G401 (cell line): ENCODE measurements around the gene UQCRC2. TPM values are rescaled to one million over a fixed set of nuclear protein-coding genes. Genes with fewer than 3 reads are reported as not detected.
"Not testable (repeated sequence)": the region's sequence is repeated elsewhere in the genome, so short reads cannot be mapped to it uniquely, and the experiment has no call there.

Source experiments
- DNase-seq: peaks from one replicate; pipeline ENCODE4 v3.0.0-alpha.2; 2015; ENCODE audit warnings: low spot score
- in situ Hi-C: cut with HindIII; loops from 2 replicates; pipeline ENCODE4 v1.10.0; 2016; ENCODE audit warnings: low sequenced_read_pairs, mixed read lengths
- total RNA-seq: library from RNA; depleted of rRNA; stranded (reverse); fragments of >200 nt; shearing (Covaris generic); gene quantifications from 2 replicates; pipeline ENCODE4 v1.2.3, GENCODE V29; 2014

UQCRC2 gene
- total RNA-seq, 1 experiment from 2014 or later, result 94.3 TPM

DNA sequence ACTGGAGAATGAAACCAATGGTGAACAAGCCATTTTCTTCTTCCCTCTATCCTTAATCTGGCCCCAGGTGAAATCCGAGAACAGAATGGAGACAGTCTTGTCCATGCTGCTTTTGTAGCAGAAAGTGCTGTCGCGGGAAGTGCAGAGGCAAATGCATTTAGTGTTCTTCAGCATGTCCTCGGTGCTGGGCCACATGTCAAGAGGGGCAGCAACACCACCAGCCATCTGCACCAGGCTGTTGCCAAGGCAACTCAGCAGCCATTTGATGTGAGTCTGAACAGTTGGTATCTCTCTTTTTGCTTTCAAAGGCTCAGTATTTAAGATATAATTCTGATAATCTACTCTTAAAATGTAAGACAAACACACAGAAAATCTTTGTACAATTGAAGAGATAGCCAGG, 18.7 kb downstream of the UQCRC2 start:
- DNase-seq, result no peak
- in situ Hi-C loops, result no loop called here

DNA sequence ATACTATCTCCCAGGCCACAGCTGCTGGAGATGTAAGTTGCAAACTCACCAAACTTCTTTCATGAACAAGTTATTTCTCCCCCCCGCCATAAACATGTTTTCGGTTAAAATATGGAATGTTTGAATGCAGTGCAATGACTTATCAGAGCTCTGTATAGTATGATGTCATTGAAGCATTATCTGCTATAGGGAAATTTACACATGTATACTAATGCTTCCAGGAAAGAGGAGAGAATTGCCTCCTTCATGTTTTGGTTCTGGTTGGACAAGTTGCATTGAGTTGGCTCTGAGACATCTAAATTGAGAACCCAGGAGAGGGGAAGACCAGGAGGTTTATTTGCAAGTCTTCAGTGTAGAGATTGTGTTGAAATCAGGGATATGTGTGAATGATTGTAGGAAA, 20.8 kb downstream of the UQCRC2 start:
- no peak for DNase-seq
- in situ Hi-C loops, result no loop called here

- in situ Hi-C loops, result no loop called here
- no peak for DNase-seq
Measured at GRCh38 chr16:21980032-21980431, 26.9 kb downstream of the UQCRC2 start.

- in situ Hi-C loops, result no loop called here
- no peak for DNase-seq
Measured at GRCh38 chr16:21982108-21982507, 28.9 kb downstream of the UQCRC2 start.

DNA sequence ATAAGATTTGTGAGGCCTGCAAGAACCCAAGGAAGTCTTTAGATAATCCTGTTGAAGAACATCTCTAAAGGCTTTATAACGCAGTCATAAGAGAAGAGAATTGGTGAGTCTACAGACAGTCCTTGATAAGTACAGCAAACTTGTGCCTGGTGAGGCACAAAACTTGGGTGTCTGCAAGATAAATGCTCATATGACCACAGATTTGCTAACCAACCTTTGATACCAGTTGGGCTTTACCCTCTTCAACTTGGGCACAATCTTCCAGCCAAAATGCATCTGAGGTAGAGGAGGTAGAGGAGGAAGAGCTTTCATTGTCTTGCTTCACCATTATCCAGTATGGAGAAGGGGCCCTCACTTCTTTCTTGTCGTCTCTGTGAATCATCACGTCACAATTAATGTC, 30.9 kb downstream of the UQCRC2 start:
- no peak for DNase-seq
- in situ Hi-C loops, result no loop called here

DNA sequence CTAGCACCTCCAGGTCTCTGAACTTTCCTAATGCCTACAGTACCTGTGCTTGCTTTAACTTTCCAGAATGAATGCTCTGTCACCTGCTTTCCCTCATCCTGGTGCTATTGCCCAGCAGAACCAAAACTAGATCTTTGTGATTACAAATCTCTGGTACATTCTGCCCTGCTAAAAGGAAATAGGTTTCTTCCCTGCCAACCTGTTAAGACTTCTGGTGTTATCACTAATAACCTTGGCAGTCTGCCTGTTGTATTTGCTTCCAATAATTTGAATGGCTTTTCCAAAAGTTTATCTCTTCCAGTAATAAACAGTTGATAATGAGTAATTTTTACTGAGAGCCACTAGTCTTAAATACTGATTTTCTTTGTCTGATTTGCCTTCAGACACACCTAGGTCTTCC, 32.4 kb downstream of the UQCRC2 start:
- in situ Hi-C loops, result no loop called here
- no peak for DNase-seq

- DNase-seq, result no peak
- in situ Hi-C loops, result no loop called here
Measured at GRCh38 chr16:21986692-21987246, 33.6 kb downstream of the UQCRC2 start.

DNA sequence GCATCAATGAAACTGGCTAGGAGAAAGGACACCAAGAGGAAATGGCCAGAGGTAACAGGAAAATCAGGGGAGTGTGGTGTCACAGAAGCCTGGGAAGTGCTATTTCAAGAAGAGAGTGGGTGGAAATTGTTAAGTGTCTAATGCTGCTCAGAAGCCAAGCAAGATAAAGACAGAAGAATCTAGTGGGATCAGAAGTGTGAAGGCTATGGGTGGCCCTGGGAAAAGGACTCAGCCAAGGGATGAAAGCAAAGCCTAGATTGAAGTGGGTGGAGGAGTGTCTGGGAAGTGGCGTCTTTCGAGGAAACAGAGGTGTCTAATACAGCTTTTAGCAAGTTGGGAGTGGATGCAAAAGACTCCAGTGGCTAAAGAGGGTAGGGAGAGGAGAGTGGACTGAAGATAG, 34.3 kb downstream of the UQCRC2 start:
- DNase-seq, result no peak
- in situ Hi-C loops, result no loop called here

DNA sequence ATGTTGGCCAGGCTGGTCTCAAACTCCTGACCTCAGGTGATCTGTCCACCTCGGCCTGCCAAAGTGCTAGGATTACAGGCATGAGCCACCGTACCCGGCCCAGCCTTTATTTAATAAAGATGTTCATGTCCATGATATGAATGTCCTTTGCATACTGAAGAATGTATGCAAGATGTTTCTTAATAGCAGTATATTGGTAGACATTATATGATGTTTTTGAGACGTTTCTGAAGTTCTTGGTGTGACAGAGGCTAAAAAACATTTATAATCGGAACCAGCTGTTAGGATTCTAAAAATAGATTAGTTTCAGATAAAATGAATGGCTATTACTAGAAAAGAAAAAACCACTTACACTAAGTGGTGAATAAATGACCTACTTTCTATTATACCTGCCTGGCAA, 36.0 kb downstream of the UQCRC2 start:
- no peak for DNase-seq
- in situ Hi-C loops, result no loop called here

DNA sequence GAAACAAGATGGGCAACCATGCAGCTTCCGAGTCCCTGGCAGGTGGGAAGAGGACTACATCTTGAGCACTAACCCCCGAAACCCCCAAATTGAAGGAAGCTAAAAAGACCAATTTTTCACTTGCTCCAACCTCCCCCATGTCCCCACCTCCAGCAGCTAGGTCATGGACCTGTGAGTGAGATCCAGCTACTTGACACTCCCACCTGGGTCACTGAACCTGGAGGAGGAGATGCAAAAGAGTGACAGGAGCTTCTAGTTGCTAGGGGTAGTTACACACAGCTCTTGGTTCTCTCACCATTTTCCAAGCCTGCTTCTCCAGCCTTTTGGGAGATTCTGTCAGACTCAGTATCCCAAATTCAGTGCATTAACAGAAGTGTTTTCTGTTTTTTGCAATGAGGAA, 36.6 kb downstream of the UQCRC2 start:
- in situ Hi-C loops, result no loop called here
- no peak for DNase-seq

GRCh38 chr16:21990381-21990944, 37.3 kb downstream of the UQCRC2 start:
- in situ Hi-C loops, result no loop called here
- no peak for DNase-seq

GRCh38 chr16:21991621-21992020, 38.5 kb downstream of the UQCRC2 start:
- in situ Hi-C loops, result no loop called here
- DNase-seq, result no peak

DNA sequence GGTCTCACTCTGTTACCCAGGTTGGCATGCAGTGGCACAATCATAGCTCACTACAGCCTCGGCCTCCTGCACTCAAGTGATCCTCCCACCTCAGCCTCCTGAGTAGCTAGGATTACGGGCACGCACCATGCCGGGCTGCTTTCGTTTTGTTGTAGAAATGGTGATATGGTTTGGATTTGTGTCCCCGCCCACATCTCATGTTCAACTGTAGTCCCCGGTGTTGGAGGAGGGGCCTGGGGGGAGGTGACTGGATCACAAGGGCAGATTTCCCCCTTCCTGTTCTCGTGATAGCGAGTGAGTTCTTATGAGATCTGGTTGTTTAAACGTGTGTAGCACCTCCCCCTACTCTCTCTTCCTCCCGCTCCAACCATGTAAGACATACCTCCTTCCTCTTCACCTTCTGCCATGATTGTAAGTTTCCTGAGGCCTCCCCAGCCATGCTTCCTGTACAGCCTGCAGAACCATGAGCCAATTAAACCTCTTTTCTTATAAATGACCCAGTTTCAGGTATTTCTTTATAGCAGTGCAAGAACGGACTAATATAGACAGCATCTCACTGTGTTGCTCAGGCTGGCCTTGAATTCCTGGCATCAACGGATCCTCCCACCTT, 41.8 kb downstream of the UQCRC2 start:
- in situ Hi-C loops, result no loop called here
- DNase-seq, result no peak

- DNase-seq, result no peak
- in situ Hi-C loops, result no loop called here
Measured at GRCh38 chr16:21996923-21997696, 43.9 kb downstream of the UQCRC2 start.

DNA sequence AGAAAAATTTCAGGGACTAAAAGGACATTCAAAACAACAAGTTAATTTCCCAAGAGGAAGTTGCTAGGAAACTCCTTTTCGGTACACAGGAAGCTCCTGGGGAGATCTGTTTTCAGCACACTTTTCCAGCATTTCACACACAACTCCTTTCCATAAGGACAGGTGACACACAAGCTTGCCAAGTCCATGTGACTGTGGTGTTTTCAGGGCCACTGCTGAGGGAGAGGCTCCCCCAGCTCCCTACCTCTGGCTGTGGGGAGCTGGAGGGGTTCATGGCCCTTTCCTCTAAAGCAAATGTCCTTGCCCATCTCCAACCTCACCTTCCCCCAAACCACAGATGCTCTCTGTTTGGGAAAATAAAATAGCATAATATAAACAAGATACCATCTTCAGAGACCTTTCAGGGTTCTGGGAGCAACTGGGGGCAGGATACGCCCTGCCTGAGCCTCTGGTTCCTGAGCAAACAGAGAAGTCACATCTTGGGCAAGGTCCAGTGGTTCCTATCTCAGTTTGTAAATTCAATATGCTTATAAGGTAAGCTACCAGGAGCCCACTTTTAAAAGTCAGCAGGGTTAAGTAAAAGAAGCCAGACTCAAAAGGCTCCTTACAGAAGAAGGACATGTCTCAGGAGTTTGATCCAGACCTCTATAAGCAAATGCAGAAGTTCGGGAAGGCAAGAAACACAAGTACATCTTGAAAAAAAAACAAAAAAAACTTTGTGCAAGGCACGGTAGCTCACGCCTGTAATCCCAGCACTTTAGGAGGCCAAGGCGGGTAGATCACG, 44.7 kb downstream of the UQCRC2 start:
- DNase-seq, result no peak
- in situ Hi-C loops, result no loop called here

DNA sequence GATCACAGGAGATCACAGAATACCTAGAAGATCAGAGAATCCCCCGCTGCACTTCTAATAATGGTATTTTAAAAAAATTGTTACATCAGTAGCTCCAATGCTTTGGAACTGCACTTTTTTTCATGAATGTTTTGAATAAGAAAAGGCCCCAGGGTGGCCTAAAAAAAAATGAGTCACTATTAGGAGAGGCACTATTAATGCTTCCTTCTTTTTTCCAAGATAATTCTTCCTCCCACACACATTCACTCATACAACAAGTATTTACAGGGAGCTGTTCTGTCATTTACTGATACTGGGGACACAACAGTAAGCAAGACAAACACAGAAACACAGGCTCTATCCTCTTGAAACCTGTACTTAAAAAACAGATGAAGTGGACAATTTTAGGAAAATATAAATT, 48.4 kb downstream of the UQCRC2 start:
- no peak for DNase-seq
- in situ Hi-C loops, result no loop called here

- DNase-seq, in situ Hi-C loops: not testable (repeated sequence)
Measured at GRCh38 chr16:22002047-22002446, 48.9 kb downstream of the UQCRC2 start.

- in situ Hi-C loops, result no loop called here
- no peak for DNase-seq
Measured at GRCh38 chr16:22003195-22003594, 50.0 kb downstream of the UQCRC2 start.

DNA sequence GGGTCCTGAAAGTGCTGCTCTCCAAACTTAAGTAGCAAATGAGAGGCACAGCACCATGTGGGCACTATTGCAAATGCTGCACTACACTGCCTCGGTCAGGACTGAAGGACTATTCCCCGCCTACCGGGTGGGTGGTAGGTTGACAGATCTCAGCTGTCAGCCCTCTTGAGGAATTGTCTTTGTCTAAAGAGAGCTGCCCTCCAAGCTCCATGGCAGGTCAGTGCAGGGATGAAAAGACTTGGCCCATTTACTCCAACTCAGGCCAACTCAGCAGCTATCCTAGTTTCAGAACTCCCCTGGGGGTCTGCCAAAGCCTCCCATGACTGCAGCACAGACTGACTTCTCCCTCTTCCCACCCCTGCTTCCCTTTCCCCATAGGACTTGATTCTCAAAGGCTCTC, 51.2 kb downstream of the UQCRC2 start:
- DNase-seq, result no peak
- in situ Hi-C loops, result no loop called here

- in situ Hi-C loops, result no loop called here
- no peak for DNase-seq
Measured at GRCh38 chr16:22005746-22006145, 52.6 kb downstream of the UQCRC2 start.
